ENCODE measurements around the gene ACSL1. TPM values are rescaled to one million over a fixed set of nuclear protein-coding genes. Genes with fewer than 3 reads are reported as not detected.

Gene ACSL1
- total and polyA plus RNA-seq, 2 donors (not counting 3 experiments of a cell fraction or from before 2014, with no cell fraction given): 7.3 to 17.7 TPM

- no peaks in the 10 kb centered on the region for H3K9me3 ChIP-seq (replicated peaks; ENCODE audit: control insufficient read depth, insufficient read depth, low read length)
- dilution Hi-C loops (cut with MboI; ENCODE audit: extremely low pct_ligation_motif_present, low sequenced_read_pairs): no loop called here
- H3K4me1 ChIP-seq (ENCODE audit: control insufficient read depth, extremely low read depth, insufficient read depth, low read length): no peaks in the 10 kb centered on the region
- BruUV-seq (replicated peaks): no TSS peak
- H2AFZ ChIP-seq (ENCODE audit: low read depth, low read length): no peak overlapping the region
- no peak overlapping the region for H3K4me3 ChIP-seq (replicated peaks in 1 of 3; ENCODE audit: insufficient read depth in 1 of 3, low read depth in 1 of 3, low read length in 3 of 3)
- no peaks in the 10 kb centered on the region for H4K20me1 ChIP-seq (replicated peaks; ENCODE audit: control insufficient read depth, extremely low read depth, insufficient read depth, low read length)
- FAIRE-seq (no peak), DNase-seq (ENCODE audit: low read depth, low spot score) (no peak)
- TF ChIP-seq JUN (IDR thresholded peaks at IDR 0.05; ENCODE audit: borderline replicate concordance, insufficient read depth, insufficient read length, low read depth): no peak
- no peak for TF ChIP-seq MAX (IDR thresholded peaks at IDR 0.05; ENCODE audit: insufficient read depth, insufficient read length)
- no peak overlapping the region for H3K27ac ChIP-seq (ENCODE audit: insufficient read depth, low read depth, low read length)
- H3K27me3 ChIP-seq (ENCODE audit: control insufficient read depth in 2 of 2, insufficient read depth in 2 of 2, low read length in 2 of 2): no peaks in the 10 kb centered on the region
- intact Hi-C loops (cut with micrococcal nuclease): no loop called here
- no peaks in the 10 kb centered on the region for H3K9me1 ChIP-seq (replicated peaks; ENCODE audit: control insufficient read depth, extremely low read depth, insufficient read depth, low read length)
- no peak overlapping the region for H3K9ac ChIP-seq (replicated peaks; ENCODE audit: extremely low read depth, insufficient read depth, low read length)
- ChIA-PET CTCF (interaction anchor here (0.6 to 1.9 kb wide), 6 partner anchors 11 to 459 kb away, joined by 3 to 11 read pairs (median 4); partner anchors contain the start of genes CASP3, CENPU and PRIMPOL), POLR2A (interaction anchor here (0.7 kb wide), 1 partner anchor 73 kb away, joined by 4 read pairs; the partner anchor contains the start of genes CASP3 and PRIMPOL)
- no peak overlapping the region for H3K4me2 ChIP-seq (ENCODE audit: insufficient read depth, low read length)
- peaks cover 17% of the 10 kb centered on the region for H3K79me2 ChIP-seq (ENCODE audit: control insufficient read depth, insufficient read depth, low read length)
- peaks cover 0 to 8% of the 10 kb centered on the region in 2 experiments for H3K36me3 ChIP-seq (ENCODE audit: control insufficient read depth in 2 of 2, extremely low read depth in 1 of 2, insufficient read depth in 2 of 2, low read length in 2 of 2)
Measured at GRCh38 chr4:184722798-184723197, 103.0 kb downstream of the ACSL1 start.

- dilution Hi-C loops (cut with MboI; ENCODE audit: extremely low pct_ligation_motif_present, low sequenced_read_pairs): no loop called here
Measured at GRCh38 chr4:184721254-184721653, 104.5 kb downstream of the ACSL1 start.

More at GRCh38 chr4:184721254-184721653, 104.5 kb downstream of the ACSL1 start:
- FAIRE-seq (no peak), DNase-seq (ENCODE audit: low read depth, low spot score) (no peak)
- CTCF ChIA-PET: interaction anchor here (0.7 kb wide), 1 partner anchor 10 kb away, joined by 3 read pairs; no protein-coding TSS in a partner anchor
- intact Hi-C loops (cut with micrococcal nuclease): no loop called here
- no peak overlapping the region for H3K4me3 ChIP-seq (replicated peaks in 1 of 3; ENCODE audit: insufficient read depth in 1 of 3, low read depth in 1 of 3, low read length in 3 of 3)
- H3K36me3 ChIP-seq (ENCODE audit: control insufficient read depth in 2 of 2, extremely low read depth in 1 of 2, insufficient read depth in 2 of 2, low read length in 2 of 2): peaks cover 0 to 11% of the 10 kb centered on the region in 2 experiments
- TF ChIP-seq POLR2AphosphoS5 (IDR thresholded peaks at IDR 0.05; ENCODE audit: insufficient read depth, low read depth, low read length) (no peak), MAX (IDR thresholded peaks at IDR 0.05; ENCODE audit: insufficient read depth, insufficient read length) (no peak), EZH2 (IDR thresholded peaks at IDR 0.05; ENCODE audit: borderline replicate concordance, low read depth, low read length, severe bottlenecking) (no peak), GATA2 (IDR thresholded peaks at IDR 0.05; ENCODE audit: insufficient read depth, insufficient read length, low read depth, low read length) (no peak), CTCF (IDR thresholded peaks at IDR 0.05; ENCODE audit: extremely low read depth in 1 of 2, insufficient read depth in 1 of 2, low read depth in 1 of 2, low read length in 2 of 2) (no peak), JUN (IDR thresholded peaks at IDR 0.05; ENCODE audit: borderline replicate concordance, insufficient read depth, insufficient read length, low read depth) (no peak), MYC (IDR thresholded peaks at IDR 0.05; ENCODE audit: low read depth, low read length) (no peak), FOS (IDR thresholded peaks at IDR 0.05; ENCODE audit: borderline replicate concordance, insufficient read depth, low read length) (no peak), POLR2A (IDR thresholded peaks at IDR 0.05; ENCODE audit: low read depth, low read length) (no peak)
- H3K27me3 ChIP-seq (ENCODE audit: control insufficient read depth in 2 of 2, insufficient read depth in 2 of 2, low read length in 2 of 2): no peaks in the 10 kb centered on the region
- no peaks in the 10 kb centered on the region for H3K9me1 ChIP-seq (replicated peaks; ENCODE audit: control insufficient read depth, extremely low read depth, insufficient read depth, low read length)
- H3K9me3 ChIP-seq (replicated peaks; ENCODE audit: control insufficient read depth, insufficient read depth, low read length): no peaks in the 10 kb centered on the region
- no peak overlapping the region for H2AFZ ChIP-seq (ENCODE audit: low read depth, low read length)
- no peak overlapping the region for H3K9ac ChIP-seq (replicated peaks; ENCODE audit: extremely low read depth, insufficient read depth, low read length)
- no peaks in the 10 kb centered on the region for H4K20me1 ChIP-seq (replicated peaks; ENCODE audit: control insufficient read depth, extremely low read depth, insufficient read depth, low read length)
- H3K27ac ChIP-seq (ENCODE audit: insufficient read depth, low read depth, low read length): no peak overlapping the region
- H3K4me1 ChIP-seq (ENCODE audit: control insufficient read depth, extremely low read depth, insufficient read depth, low read length): no peaks in the 10 kb centered on the region
- H3K4me2 ChIP-seq (ENCODE audit: insufficient read depth, low read length): no peak overlapping the region
- POLR2A ChIA-PET: no interaction called here
- BruUV-seq (replicated peaks): no TSS peak
- peaks cover 10% of the 10 kb centered on the region for H3K79me2 ChIP-seq (ENCODE audit: control insufficient read depth, insufficient read depth, low read length)

Data from endothelial cell of umbilical vein (primary cell).